K562 (cell line): Measurements from ENCODE around the gene SSR2. TPM values are rescaled to one million over a fixed set of nuclear protein-coding genes. Genes with fewer than 3 reads are reported as not detected.
A peak's percentile ranks its signal among the peaks of the same experiment; 100 is the strongest.

Experiments
- CHD2 ChIP-seq: IDR thresholded peaks from 2 replicates; pipeline ENCODE4 v1.6.1; 2011; ENCODE audit warnings: low read depth, low read length
- POLR2AphosphoS2 ChIP-seq: IDR thresholded peaks from 2 replicates; pipeline ENCODE4 v1.6.1; 2012; ENCODE audit warnings: low read length, improper control_type of control experiment
- POLR2B ChIP-seq: fragments of 450-650 bp; IDR thresholded peaks from 2 replicates; pipeline ENCODE4 v1.6.1; 2018; ENCODE audit warnings: low read depth; ENCODE audit not compliant: partially characterized antibody
- RAD21 ChIP-seq, 2 experiments: fragments of 250-450 bp in 1 of 2; fragments of 450-650 bp in 1 of 2; sonication (Bioruptor Pico) in 1 of 2; formaldehyde crosslinking in 1 of 2; IDR thresholded peaks in 1 of 2; conservative IDR thresholded peaks in 1 of 2; 2 replicates each; pipeline versions ENCODE4 v1.4.0 to v1.8.0; 2020 to 2022; ENCODE audit warnings: mild to moderate bottlenecking in 2 of 2, moderate library complexity in 1 of 2
- SMARCA5 ChIP-seq: fragments of 450-650 bp; IDR thresholded peaks from 2 replicates; pipeline ENCODE4 v1.6.1; 2016
- ZBED1 ChIP-seq: IDR thresholded peaks from 2 replicates; pipeline ENCODE4 v1.6.1; 2014
- ZNF695 ChIP-seq: fragments of 450-650 bp; formaldehyde crosslinking; IDR thresholded peaks from 2 replicates; pipeline ENCODE4 v1.4.0; 2020; ENCODE audit warnings: mild to moderate bottlenecking, moderate library complexity
- ZNF764 ChIP-seq: fragments of 250-450 bp; sonication (Bioruptor Pico); IDR thresholded peaks from 2 replicates; pipeline ENCODE4 v1.4.0; 2020; ENCODE audit warnings: low read depth, mild to moderate bottlenecking, moderate library complexity
- polyA plus RNA-seq, 8 experiments: library from polyadenylated mRNA; depleted of rRNA in 4 of 8; stranded (reverse) in 5 of 8; unstranded in 3 of 8; fragments of >200 nt; fragmentation: Nextera tagmentation in 2 of 8; fragmentation: Illumina TruSeq in 1 of 8; extraction: Ambion mirVana in 2 of 8; extraction: Trizol in 1 of 8; gene quantifications; 2 replicates each; pipeline versions ENCODE4 v1.2.1 to v1.2.3, GENCODE V29; 2011 to 2014; ENCODE audit warnings: inconsistent platforms in 1 of 8, missing spikeins in 1 of 8
- total RNA-seq, 7 experiments: library from RNA; depleted of rRNA in 6 of 7; stranded (reverse); fragments of >200 nt in 6 of 7; fragmentation: Illumina TruSeq in 2 of 7; extraction: Trizol in 2 of 7; gene quantifications; 2 replicates each; pipeline versions ENCODE4 v1.2.1 to v1.2.3, GENCODE V29; 2011 to 2021; ENCODE audit warnings: low replicate concordance in 1 of 7
- TF ChIP-seq, protein P1 (sequence below): fragments of 250-450 bp; sonication (Bioruptor Pico); IDR thresholded peaks from 2 replicates; pipeline ENCODE4 v1.8.0; 2022; ENCODE audit warnings: inconsistent platforms
- TF ChIP-seq, protein P2 (sequence below), 3 experiments: fragments of 200-800 bp in 1 of 3; fragments of 250-450 bp in 1 of 3; fragments of 450-650 bp in 1 of 3; sonication (Bioruptor Pico) in 1 of 3; sonication (Bioruptor generic) in 1 of 3; formaldehyde crosslinking in 1 of 3; IDR thresholded peaks; 2 replicates each; pipeline versions ENCODE4 v1.6.1 to v1.8.0; 2016 to 2022; ENCODE audit warnings: mild to moderate bottlenecking in 2 of 3, missing genetic modification characterization in 2 of 3, missing compliant biosample characterization in 1 of 3, moderate library complexity in 1 of 3
- TF ChIP-seq, protein P3 (sequence below): sonication (generic); formaldehyde crosslinking; IDR thresholded peaks from 2 replicates; pipeline ENCODE4 v1.8.1; 2023; ENCODE audit warnings: mild to moderate bottlenecking, missing genetic modification reagents, moderate library complexity
- TF ChIP-seq, protein P4 (sequence below): IDR thresholded peaks from 2 replicates; pipeline ENCODE4 v1.6.1; 2014; ENCODE audit warnings: antibody characterized with exemption
- TF ChIP-seq, protein P5 (sequence below): sonication (generic); formaldehyde crosslinking; IDR thresholded peaks from 2 replicates; pipeline ENCODE4 v1.8.1; 2023; ENCODE audit warnings: missing genetic modification reagents, mild to moderate bottlenecking, borderline replicate concordance

Gene SSR2
- total and polyA plus RNA-seq, 9 of the 15 experiments (the other 6 are each of a cell fraction or from before 2014, with no cell fraction given): 161 to 411 (median 240) TPM

DNA sequence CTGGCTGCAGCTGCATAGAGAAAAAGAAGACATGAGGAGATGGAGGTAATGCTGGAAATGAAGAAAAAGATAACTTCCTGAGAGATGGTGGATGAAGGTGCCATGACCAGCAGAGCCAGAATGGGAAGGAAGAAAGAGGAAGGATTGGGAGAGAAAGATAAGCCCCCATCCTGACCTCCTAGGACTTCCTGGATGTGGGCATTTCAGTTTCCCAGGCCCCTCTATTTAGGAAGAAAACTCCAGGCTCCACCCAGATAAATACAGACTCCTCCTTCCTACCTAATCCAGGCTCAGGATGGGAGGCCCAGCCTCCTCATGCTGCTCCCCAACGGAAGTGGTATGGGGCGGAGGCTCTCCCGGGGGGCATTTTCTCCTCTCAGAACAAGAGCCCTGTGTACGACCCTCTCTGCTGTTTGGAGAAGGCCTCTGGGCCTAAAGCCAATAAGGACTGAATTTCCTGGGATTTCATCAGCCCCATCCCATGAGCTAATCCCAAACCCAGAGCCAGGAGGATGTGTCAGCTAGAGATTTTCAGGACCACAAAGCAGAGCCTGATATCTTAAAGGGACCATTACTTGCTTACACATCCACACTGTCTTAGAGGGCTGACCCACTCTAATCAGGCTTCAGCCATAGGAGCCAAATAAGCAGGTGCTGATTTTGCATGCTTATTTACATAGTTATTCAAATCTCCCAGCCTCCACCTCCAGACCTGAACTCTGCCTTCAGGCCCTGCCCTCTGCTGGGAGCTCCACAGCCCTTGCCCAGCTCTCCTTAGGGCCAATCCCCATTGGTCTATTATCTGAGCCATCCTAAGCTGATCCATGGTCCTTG is 37.3 kb downstream of the SSR2 start (continued):
- TF ChIP-seq, protein P1, sequence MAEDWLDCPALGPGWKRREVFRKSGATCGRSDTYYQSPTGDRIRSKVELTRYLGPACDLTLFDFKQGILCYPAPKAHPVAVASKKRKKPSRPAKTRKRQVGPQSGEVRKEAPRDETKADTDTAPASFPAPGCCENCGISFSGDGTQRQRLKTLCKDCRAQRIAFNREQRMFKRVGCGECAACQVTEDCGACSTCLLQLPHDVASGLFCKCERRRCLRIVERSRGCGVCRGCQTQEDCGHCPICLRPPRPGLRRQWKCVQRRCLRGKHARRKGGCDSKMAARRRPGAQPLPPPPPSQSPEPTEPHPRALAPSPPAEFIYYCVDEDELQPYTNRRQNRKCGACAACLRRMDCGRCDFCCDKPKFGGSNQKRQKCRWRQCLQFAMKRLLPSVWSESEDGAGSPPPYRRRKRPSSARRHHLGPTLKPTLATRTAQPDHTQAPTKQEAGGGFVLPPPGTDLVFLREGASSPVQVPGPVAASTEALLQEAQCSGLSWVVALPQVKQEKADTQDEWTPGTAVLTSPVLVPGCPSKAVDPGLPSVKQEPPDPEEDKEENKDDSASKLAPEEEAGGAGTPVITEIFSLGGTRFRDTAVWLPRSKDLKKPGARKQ: no peak
- TF ChIP-seq POLR2B: no peak
- TF ChIP-seq ZNF695 (CRISPR knock-in tag): no peak
- TF ChIP-seq, protein P2, sequence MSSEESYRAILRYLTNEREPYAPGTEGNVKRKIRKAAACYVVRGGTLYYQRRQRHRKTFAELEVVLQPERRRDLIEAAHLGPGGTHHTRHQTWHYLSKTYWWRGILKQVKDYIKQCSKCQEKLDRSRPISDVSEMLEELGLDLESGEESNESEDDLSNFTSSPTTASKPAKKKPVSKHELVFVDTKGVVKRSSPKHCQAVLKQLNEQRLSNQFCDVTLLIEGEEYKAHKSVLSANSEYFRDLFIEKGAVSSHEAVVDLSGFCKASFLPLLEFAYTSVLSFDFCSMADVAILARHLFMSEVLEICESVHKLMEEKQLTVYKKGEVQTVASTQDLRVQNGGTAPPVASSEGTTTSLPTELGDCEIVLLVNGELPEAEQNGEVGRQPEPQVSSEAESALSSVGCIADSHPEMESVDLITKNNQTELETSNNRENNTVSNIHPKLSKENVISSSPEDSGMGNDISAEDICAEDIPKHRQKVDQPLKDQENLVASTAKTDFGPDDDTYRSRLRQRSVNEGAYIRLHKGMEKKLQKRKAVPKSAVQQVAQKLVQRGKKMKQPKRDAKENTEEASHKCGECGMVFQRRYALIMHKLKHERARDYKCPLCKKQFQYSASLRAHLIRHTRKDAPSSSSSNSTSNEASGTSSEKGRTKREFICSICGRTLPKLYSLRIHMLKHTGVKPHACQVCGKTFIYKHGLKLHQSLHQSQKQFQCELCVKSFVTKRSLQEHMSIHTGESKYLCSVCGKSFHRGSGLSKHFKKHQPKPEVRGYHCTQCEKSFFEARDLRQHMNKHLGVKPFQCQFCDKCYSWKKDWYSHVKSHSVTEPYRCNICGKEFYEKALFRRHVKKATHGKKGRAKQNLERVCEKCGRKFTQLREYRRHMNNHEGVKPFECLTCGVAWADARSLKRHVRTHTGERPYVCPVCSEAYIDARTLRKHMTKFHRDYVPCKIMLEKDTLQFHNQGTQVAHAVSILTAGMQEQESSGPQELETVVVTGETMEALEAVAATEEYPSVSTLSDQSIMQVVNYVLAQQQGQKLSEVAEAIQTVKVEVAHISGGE (CRISPR knock-in tag; IDR thresholded peaks at IDR 0.05): no peak
- TF ChIP-seq ZBED1: no peak
- TF ChIP-seq, protein P3, sequence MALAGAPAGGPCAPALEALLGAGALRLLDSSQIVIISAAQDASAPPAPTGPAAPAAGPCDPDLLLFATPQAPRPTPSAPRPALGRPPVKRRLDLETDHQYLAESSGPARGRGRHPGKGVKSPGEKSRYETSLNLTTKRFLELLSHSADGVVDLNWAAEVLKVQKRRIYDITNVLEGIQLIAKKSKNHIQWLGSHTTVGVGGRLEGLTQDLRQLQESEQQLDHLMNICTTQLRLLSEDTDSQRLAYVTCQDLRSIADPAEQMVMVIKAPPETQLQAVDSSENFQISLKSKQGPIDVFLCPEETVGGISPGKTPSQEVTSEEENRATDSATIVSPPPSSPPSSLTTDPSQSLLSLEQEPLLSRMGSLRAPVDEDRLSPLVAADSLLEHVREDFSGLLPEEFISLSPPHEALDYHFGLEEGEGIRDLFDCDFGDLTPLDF (CRISPR knock-in tag): no peak
- TF ChIP-seq ZNF764 (CRISPR knock-in tag): no peak
- no peak for TF ChIP-seq CHD2
- TF ChIP-seq, protein P4, sequence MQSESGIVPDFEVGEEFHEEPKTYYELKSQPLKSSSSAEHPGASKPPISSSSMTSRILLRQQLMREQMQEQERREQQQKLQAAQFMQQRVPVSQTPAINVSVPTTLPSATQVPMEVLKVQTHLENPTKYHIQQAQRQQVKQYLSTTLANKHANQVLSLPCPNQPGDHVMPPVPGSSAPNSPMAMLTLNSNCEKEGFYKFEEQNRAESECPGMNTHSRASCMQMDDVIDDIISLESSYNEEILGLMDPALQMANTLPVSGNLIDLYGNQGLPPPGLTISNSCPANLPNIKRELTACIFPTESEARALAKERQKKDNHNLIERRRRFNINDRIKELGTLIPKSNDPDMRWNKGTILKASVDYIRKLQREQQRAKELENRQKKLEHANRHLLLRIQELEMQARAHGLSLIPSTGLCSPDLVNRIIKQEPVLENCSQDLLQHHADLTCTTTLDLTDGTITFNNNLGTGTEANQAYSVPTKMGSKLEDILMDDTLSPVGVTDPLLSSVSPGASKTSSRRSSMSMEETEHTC: no peak
- TF ChIP-seq, protein P5, sequence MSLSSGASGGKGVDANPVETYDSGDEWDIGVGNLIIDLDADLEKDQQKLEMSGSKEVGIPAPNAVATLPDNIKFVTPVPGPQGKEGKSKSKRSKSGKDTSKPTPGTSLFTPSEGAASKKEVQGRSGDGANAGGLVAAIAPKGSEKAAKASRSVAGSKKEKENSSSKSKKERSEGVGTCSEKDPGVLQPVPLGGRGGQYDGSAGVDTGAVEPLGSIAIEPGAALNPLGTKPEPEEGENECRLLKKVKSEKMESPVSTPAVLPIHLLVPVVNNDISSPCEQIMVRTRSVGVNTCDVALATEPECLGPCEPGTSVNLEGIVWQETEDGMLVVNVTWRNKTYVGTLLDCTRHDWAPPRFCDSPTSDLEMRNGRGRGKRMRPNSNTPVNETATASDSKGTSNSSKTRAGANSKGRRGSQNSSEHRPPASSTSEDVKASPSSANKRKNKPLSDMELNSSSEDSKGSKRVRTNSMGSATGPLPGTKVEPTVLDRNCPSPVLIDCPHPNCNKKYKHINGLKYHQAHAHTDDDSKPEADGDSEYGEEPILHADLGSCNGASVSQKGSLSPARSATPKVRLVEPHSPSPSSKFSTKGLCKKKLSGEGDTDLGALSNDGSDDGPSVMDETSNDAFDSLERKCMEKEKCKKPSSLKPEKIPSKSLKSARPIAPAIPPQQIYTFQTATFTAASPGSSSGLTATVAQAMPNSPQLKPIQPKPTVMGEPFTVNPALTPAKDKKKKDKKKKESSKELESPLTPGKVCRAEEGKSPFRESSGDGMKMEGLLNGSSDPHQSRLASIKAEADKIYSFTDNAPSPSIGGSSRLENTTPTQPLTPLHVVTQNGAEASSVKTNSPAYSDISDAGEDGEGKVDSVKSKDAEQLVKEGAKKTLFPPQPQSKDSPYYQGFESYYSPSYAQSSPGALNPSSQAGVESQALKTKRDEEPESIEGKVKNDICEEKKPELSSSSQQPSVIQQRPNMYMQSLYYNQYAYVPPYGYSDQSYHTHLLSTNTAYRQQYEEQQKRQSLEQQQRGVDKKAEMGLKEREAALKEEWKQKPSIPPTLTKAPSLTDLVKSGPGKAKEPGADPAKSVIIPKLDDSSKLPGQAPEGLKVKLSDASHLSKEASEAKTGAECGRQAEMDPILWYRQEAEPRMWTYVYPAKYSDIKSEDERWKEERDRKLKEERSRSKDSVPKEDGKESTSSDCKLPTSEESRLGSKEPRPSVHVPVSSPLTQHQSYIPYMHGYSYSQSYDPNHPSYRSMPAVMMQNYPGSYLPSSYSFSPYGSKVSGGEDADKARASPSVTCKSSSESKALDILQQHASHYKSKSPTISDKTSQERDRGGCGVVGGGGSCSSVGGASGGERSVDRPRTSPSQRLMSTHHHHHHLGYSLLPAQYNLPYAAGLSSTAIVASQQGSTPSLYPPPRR (CRISPR knock-in tag): no peak
- TF ChIP-seq POLR2AphosphoS2: no peak
- no peak for TF ChIP-seq SMARCA5
- TF ChIP-seq RAD21 (CRISPR knock-in tag; conservative IDR thresholded peaks at IDR 0.05 in 1 of 2, IDR thresholded peaks at IDR 0.05 in 1 of 2): peak; percentile 28 to 63; a peak in 3 of 4 replicates
